Heart left ventricle (tissue), 13 donors: ENCODE data around the gene ALK.

Source experiments
- POLR2A ChIP-seq, 2 donors: fragments of 450-650 bp; IDR thresholded peaks; one replicate each; pipeline ENCODE4 v1.6.1; 2017; ENCODE audit warnings: antibody characterized with exemption in 2 of 2, mild to moderate bottlenecking in 2 of 2, moderate library complexity in 2 of 2
- TF ChIP-seq, protein P1 (sequence below), 12 donors: fragments of 200-600 bp; sonication (generic) in 4 of 12; IDR thresholded peaks; one replicate each; pipeline versions ENCODE4 v1.5.0 to v1.8.0; 2018 to 2022; ENCODE audit warnings: antibody characterized with exemption in 12 of 12, mild to moderate bottlenecking in 5 of 12
- donor health status: ischemic (EF 13 %, LVEDD 7.1; RV severe dilation, severe dysfunction).
- donor health status: DM: no; HTN: yes; CAD: no.
- donor health status: DM: no; HTN: no; CAD: no.
- donor health status: ischemic (EF 25% LVEDD 6.9; RV normal size, moderate dysfunction).
- donor health status: ischemic (EF 25% LVEDD 5.7; RV mildly dilated, moderate dysfunction).
- donor health status: ischemic (EF 35%, LVEDD 5.7; RV mildly dilated, moderate dysfunction).
- donor health status: nonischemic (EF 11% LVEDD 7.7; RV severe dilation, severe dysfunction).
- donor health status: DM: yes; HTN: yes; CAD: no.
- donor health status: PGD.
- donor health status: ischemic (EF 29% LVEDD 5.4; RV normal size, mild dysfunction).
- donor health status: nonischemic (EF 23%, LVEDD 6.1; RV moderate dilation, normal function).

DNA sequence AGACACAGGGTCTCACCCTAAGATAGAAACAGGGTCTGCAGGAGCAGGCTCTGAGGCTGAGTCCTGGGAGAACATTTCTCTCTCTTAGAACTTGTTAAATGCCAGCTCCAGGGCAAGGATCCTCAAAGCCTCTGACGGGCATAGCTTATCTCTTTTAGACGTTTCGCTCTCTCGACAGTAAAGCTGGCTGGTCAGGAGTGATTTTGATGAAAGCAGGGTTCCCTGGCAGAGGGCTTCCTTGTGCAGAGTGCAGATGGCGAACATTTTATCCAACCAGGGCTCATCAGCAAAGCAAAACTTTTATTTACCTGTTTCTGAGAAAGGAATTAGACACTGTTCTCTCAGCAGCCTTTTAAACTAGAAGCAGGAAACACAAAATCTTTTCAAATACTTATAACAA lies 350.8 kb downstream of the ALK start:
- TF ChIP-seq, protein P1, sequence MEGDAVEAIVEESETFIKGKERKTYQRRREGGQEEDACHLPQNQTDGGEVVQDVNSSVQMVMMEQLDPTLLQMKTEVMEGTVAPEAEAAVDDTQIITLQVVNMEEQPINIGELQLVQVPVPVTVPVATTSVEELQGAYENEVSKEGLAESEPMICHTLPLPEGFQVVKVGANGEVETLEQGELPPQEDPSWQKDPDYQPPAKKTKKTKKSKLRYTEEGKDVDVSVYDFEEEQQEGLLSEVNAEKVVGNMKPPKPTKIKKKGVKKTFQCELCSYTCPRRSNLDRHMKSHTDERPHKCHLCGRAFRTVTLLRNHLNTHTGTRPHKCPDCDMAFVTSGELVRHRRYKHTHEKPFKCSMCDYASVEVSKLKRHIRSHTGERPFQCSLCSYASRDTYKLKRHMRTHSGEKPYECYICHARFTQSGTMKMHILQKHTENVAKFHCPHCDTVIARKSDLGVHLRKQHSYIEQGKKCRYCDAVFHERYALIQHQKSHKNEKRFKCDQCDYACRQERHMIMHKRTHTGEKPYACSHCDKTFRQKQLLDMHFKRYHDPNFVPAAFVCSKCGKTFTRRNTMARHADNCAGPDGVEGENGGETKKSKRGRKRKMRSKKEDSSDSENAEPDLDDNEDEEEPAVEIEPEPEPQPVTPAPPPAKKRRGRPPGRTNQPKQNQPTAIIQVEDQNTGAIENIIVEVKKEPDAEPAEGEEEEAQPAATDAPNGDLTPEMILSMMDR (IDR thresholded peaks at IDR 0.05), result no peak
- no peak for TF ChIP-seq POLR2A (IDR thresholded peaks at IDR 0.05)
